Left renal cortex interstitium (tissue), 4 donors: Measurements from ENCODE around the gene DDX10. TPM values are rescaled to one million over a fixed set of nuclear protein-coding genes. Genes with fewer than 3 reads are reported as not detected.
"Not testable (repeated sequence)": the region's sequence is repeated elsewhere in the genome, so short reads cannot be mapped to it uniquely, and the experiment has no call there.

Experiments
- DNase-seq, 4 donors: peaks; one replicate each; pipeline ENCODE4 v3.0.0-alpha.2; 2013; ENCODE audit warnings: low read depth in 4 of 4, low spot score in 2 of 4, missing footprints in 1 of 4
- polyA plus RNA-seq, 4 donors: library from polyadenylated mRNA; unstranded; fragments of 120-200 nt; gene quantifications; one replicate each; pipeline ENCODE4 v1.2.1, GENCODE V29; 2013; ENCODE audit not compliant: insufficient read length in 4 of 4

The DDX10 gene
- polyA plus RNA-seq, 4 donors = 69.6 to 94.9 (median 79.2) TPM

- DNase-seq = no peak
Measured at GRCh38 chr11:108807262-108807661, 142.4 kb downstream of the DDX10 start.

- DNase-seq = no peak
Measured at GRCh38 chr11:108813086-108813485, 148.2 kb downstream of the DDX10 start.

- no peak for DNase-seq
Measured at GRCh38 chr11:108817976-108818375, 153.1 kb downstream of the DDX10 start.

GRCh38 chr11:108818971-108819370, 154.1 kb downstream of the DDX10 start:
- DNase-seq = no peak

GRCh38 chr11:108819957-108820356, 155.1 kb downstream of the DDX10 start:
- DNase-seq = no peak

- DNase-seq = not testable (repeated sequence)
Measured at GRCh38 chr11:108823960-108824359, 159.1 kb downstream of the DDX10 start.

GRCh38 chr11:108824545-108824944, 159.7 kb downstream of the DDX10 start:
- DNase-seq = no peak

- DNase-seq = no peak
Measured at GRCh38 chr11:108825381-108825780, 160.5 kb downstream of the DDX10 start.

GRCh38 chr11:108826136-108826535, 161.3 kb downstream of the DDX10 start:
- DNase-seq = no peak

- no peak for DNase-seq
Measured at GRCh38 chr11:108835624-108836023, 170.8 kb downstream of the DDX10 start.

GRCh38 chr11:108836541-108836940, 171.7 kb downstream of the DDX10 start:
- DNase-seq = no peak

- DNase-seq = no peak
Measured at GRCh38 chr11:108838102-108838791, 173.4 kb downstream of the DDX10 start.

- DNase-seq = no peak
Measured at GRCh38 chr11:108838792-108839105, 173.9 kb downstream of the DDX10 start.

- no peak for DNase-seq
Measured at GRCh38 chr11:108846009-108846408, 181.1 kb downstream of the DDX10 start.

- DNase-seq = no peak
Measured at GRCh38 chr11:108847298-108847990, 182.6 kb downstream of the DDX10 start.

GRCh38 chr11:108851781-108852180, 186.9 kb downstream of the DDX10 start:
- DNase-seq = no peak

- DNase-seq = no peak
Measured at GRCh38 chr11:108852701-108853100, 187.8 kb downstream of the DDX10 start.

GRCh38 chr11:108853151-108853550, 188.3 kb downstream of the DDX10 start:
- DNase-seq = no peak

- DNase-seq = no peak
Measured at GRCh38 chr11:108853864-108854263, 189.0 kb downstream of the DDX10 start.

- DNase-seq = no peak
Measured at GRCh38 chr11:108854346-108854745, 189.5 kb downstream of the DDX10 start.

- no peak for DNase-seq
Measured at GRCh38 chr11:108857382-108857781, 192.5 kb downstream of the DDX10 start.

- DNase-seq = no peak
Measured at GRCh38 chr11:108858622-108859021, 193.8 kb downstream of the DDX10 start.
